KMS-11 (cell line): Measurements from ENCODE around the gene TRDN.

Source experiments
- H2AFZ ChIP-seq: fragments of 200-600 bp; sonication (generic); 2 replicates; pipeline ENCODE4 v1.6.1; 2016; ENCODE audit warnings: antibody characterized with exemption, mixed run types, low read depth
- H3K27ac ChIP-seq: fragments of 200-600 bp; sonication (generic); 2 replicates; pipeline ENCODE4 v1.6.1; 2016; ENCODE audit warnings: mild to moderate bottlenecking, mixed run types
- H3K27me3 ChIP-seq: fragments of 200-600 bp; sonication (generic); 2 replicates; pipeline ENCODE4 v1.6.1; 2017; ENCODE audit warnings: mild to moderate bottlenecking, low read depth, mixed run types, moderate library complexity; ENCODE audit not compliant: insufficient read depth
- H3K36me3 ChIP-seq: fragments of 200-600 bp; sonication (generic); 2 replicates; pipeline ENCODE4 v1.6.1; 2017; ENCODE audit warnings: mild to moderate bottlenecking, mixed run types; ENCODE audit not compliant: insufficient read depth
- H3K4me1 ChIP-seq: fragments of 200-600 bp; sonication (generic); 2 replicates; pipeline ENCODE4 v1.6.1; 2016; ENCODE audit warnings: mild to moderate bottlenecking, low read depth, mixed run types; ENCODE audit not compliant: poor library complexity, severe bottlenecking
- H3K4me2 ChIP-seq: fragments of 200-600 bp; sonication (generic); 2 replicates; pipeline ENCODE4 v1.7.0; 2016; ENCODE audit warnings: mild to moderate bottlenecking, mixed run types
- H3K4me3 ChIP-seq: fragments of 200-600 bp; sonication (generic); IDR thresholded peaks from 2 replicates; pipeline ENCODE4 v1.6.1; 2017; ENCODE audit warnings: low read depth, low read length, mixed read lengths; ENCODE audit not compliant: insufficient read depth
- H3K79me2 ChIP-seq: fragments of 200-600 bp; sonication (generic); 2 replicates; pipeline ENCODE4 v1.6.1; 2016; ENCODE audit warnings: low read depth, mixed run types; ENCODE audit not compliant: insufficient read depth
- H3K9ac ChIP-seq: fragments of 200-600 bp; sonication (generic); 2 replicates; pipeline ENCODE4 v1.6.1; 2016; ENCODE audit warnings: mild to moderate bottlenecking, mixed run types
- H4K20me1 ChIP-seq: fragments of 200-600 bp; sonication (generic); 2 replicates; pipeline ENCODE4 v1.6.1; 2016; ENCODE audit warnings: mild to moderate bottlenecking, mixed run types; ENCODE audit not compliant: insufficient read depth
- CTCF ChIP-seq: fragments of 200-600 bp; sonication (generic); conservative IDR thresholded peaks from 2 replicates; pipeline ENCODE4 v1.6.1; 2017; ENCODE audit warnings: low read depth, mild to moderate bottlenecking, antibody characterized with exemption, low read length, moderate library complexity, mixed read lengths

Gene TRDN

DNA sequence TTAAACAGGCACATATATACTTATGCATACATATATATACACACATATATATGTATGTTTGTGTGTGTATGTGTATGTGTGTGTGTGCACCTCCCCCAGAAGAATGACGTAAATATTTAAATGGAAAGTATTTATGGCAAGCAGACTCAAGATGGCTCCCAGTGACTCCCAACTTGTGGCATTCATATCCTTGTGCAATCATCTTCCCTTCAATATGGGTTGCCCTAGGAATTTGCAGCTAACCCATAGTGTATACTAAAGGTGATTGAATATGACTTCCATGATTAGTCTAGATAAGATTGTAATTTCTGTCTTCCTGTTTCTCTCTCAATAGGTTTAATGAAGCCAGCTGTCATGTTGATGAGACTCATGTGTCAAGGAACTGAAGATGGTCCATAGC lies 127.6 kb downstream of the TRDN start:
- Histone ChIP-seq H3K4me2 (no peak overlapping the region), H3K9ac (no peak overlapping the region), H3K79me2 (no peaks in the 10 kb centered on the region), H3K4me3 (no peak overlapping the region), H2AFZ (no peak overlapping the region), H3K27me3 (no peaks in the 10 kb centered on the region), H3K27ac (no peak overlapping the region), H4K20me1 (no peaks in the 10 kb centered on the region), H3K4me1 (no peaks in the 10 kb centered on the region), H3K36me3 (no peaks in the 10 kb centered on the region)
- TF ChIP-seq CTCF: no peak

- H3K4me2 ChIP-seq: no peak overlapping the region
- no peak overlapping the region for H2AFZ ChIP-seq
- no peak overlapping the region for H3K27ac ChIP-seq
- no peak overlapping the region for H3K4me3 ChIP-seq
- H4K20me1 ChIP-seq: no peaks in the 10 kb centered on the region
- no peaks in the 10 kb centered on the region for H3K79me2 ChIP-seq
- no peak overlapping the region for H3K9ac ChIP-seq
- no peaks in the 10 kb centered on the region for H3K4me1 ChIP-seq
- H3K36me3 ChIP-seq: no peaks in the 10 kb centered on the region
- TF ChIP-seq CTCF: no peak
- no peaks in the 10 kb centered on the region for H3K27me3 ChIP-seq
These were observed 128.5 kb downstream of the TRDN start for GRCh38 chr6:123508290-123508689.

- H3K79me2 ChIP-seq: no peaks in the 10 kb centered on the region
- H3K27ac ChIP-seq: no peak overlapping the region
- H3K9ac ChIP-seq: no peak overlapping the region
- no peaks in the 10 kb centered on the region for H3K27me3 ChIP-seq
- no peak for TF ChIP-seq CTCF
- no peaks in the 10 kb centered on the region for H3K36me3 ChIP-seq
- H3K4me2 ChIP-seq: no peak overlapping the region
- H3K4me1 ChIP-seq: no peaks in the 10 kb centered on the region
- no peak overlapping the region for H3K4me3 ChIP-seq
- no peak overlapping the region for H2AFZ ChIP-seq
- no peaks in the 10 kb centered on the region for H4K20me1 ChIP-seq
These were observed 129.2 kb downstream of the TRDN start for GRCh38 chr6:123507582-123507981.

- Histone ChIP-seq H3K27me3 (no peaks in the 10 kb centered on the region), H3K79me2 (no peaks in the 10 kb centered on the region), H3K27ac (no peak overlapping the region), H3K4me3 (no peak overlapping the region), H3K4me1 (no peaks in the 10 kb centered on the region), H3K4me2 (no peak overlapping the region), H2AFZ (no peak overlapping the region), H3K9ac (no peak overlapping the region), H4K20me1 (no peaks in the 10 kb centered on the region), H3K36me3 (no peaks in the 10 kb centered on the region)
- no peak for TF ChIP-seq CTCF
These were observed 133.1 kb downstream of the TRDN start for GRCh38 chr6:123503619-123504018.

DNA sequence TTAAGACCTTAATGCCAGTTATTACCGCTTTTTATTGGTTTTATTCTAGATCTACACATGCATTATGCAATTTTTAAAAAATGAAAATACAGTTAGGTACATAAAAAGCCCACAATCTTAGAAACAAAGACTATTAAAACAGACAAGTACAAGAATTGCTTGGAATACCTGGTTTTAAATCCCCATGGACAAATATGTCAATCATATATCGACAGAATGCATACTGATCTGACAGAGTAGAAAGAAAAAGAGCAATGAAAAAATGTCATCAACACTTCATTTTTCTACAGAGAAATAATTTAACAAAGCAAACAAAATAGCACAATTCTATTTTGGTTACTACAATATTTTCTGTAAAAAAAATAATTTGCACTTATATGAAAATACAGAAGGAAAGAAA lies 139.7 kb downstream of the TRDN start:
- H3K4me3 ChIP-seq: no peak overlapping the region
- H3K4me1 ChIP-seq: no peaks in the 10 kb centered on the region
- H2AFZ ChIP-seq: no peak overlapping the region
- no peaks in the 10 kb centered on the region for H3K36me3 ChIP-seq
- TF ChIP-seq CTCF: no peak
- no peak overlapping the region for H3K9ac ChIP-seq
- H3K27ac ChIP-seq: no peak overlapping the region
- H3K27me3 ChIP-seq: no peaks in the 10 kb centered on the region
- no peak overlapping the region for H3K4me2 ChIP-seq
- no peaks in the 10 kb centered on the region for H3K79me2 ChIP-seq
- no peaks in the 10 kb centered on the region for H4K20me1 ChIP-seq
